T-cell (primary cell): ENCODE data around the gene KCND1. TPM values are rescaled to one million over a fixed set of nuclear protein-coding genes. Genes with fewer than 3 reads are reported as not detected.

Experiments
- total RNA-seq, 35 experiments: library from RNA in 6 of 35; stranded (reverse) in 6 of 35; fragments of 120-200 nt in 1 of 35; gene quantifications; one replicate each; pipeline versions ENCODE4 v1.2.1 to v1.2.4 and lab custom pipeline; 2013 to 2026

KCND1 gene
- total RNA-seq, 5 donors from 2014 or later (not counting 1 experiment from before 2014, with no cell fraction given): 0.85 to 3.7 (median 2.6) TPM

Other genes with a start within 250 kb of the KCND1 start
- not detected for gene GLOD5, start 210.1 kb downstream of the KCND1 start, total RNA-seq
- under 1 TPM; 0.23 to 0.64 (median 0.43) TPM for gene GATA1, start 185.3 kb downstream of the KCND1 start, total RNA-seq
- 100 to 1,000 TPM; 106 to 121 (median 113) TPM for gene HDAC6, start 169.8 kb downstream of the KCND1 start, total RNA-seq
- not detected for gene ERAS, start 145.3 kb downstream of the KCND1 start, total RNA-seq
- gene PCSK1N, start 136.2 kb downstream of the KCND1 start, total RNA-seq: 10 to 100 TPM in 2 of 5 donors, 1 to 10 TPM in 3; 5.0 to 11.4 (median 9.1) TPM
- gene TIMM17B, start 74.1 kb downstream of the KCND1 start, total RNA-seq: 10 to 100 TPM; 40.5 to 52.1 (median 49.3) TPM
- 10 to 100 TPM; 62.5 to 79.5 (median 73.9) TPM for gene PQBP1, start 73.9 kb downstream of the KCND1 start, total RNA-seq
- gene SLC35A2, start 60.2 kb downstream of the KCND1 start, total RNA-seq: 10 to 100 TPM; 14.2 to 35.1 (median 16.2) TPM
- gene PIM2, start 52.8 kb downstream of the KCND1 start, total RNA-seq: 100 to 1,000 TPM; 152 to 325 (median 160) TPM
- gene OTUD5, start 14.2 kb downstream of the KCND1 start, total RNA-seq: 10 to 100 TPM; 87.2 to 92.5 (median 89.7) TPM
- gene GRIPAP1, start 30.4 kb upstream of the KCND1 start, total RNA-seq: 100 to 1,000 TPM in 3 of 5 donors, 10 to 100 TPM in 2; 85.2 to 123 (median 104) TPM
- 10 to 100 TPM; 34.3 to 38.8 (median 35.6) TPM for gene TFE3, start 71.5 kb upstream of the KCND1 start, total RNA-seq
- 10 to 100 TPM in 2 of 5 donors, 1 to 10 TPM in 3; 8.5 to 14.9 (median 9.1) TPM for gene CCDC120, start 87.2 kb upstream of the KCND1 start, total RNA-seq
- 10 to 100 TPM; 17.5 to 34.5 (median 34.0) TPM for gene PRAF2, start 102.2 kb upstream of the KCND1 start, total RNA-seq
- gene WDR45, start 108.0 kb upstream of the KCND1 start, total RNA-seq: 100 to 1,000 TPM in 3 of 5 donors, 10 to 100 TPM in 2; 66.2 to 134 (median 112) TPM
- 10 to 100 TPM; 16.5 to 25.9 (median 23.1) TPM for gene GPKOW, start 151.9 kb upstream of the KCND1 start, total RNA-seq
- gene MAGIX, start 190.9 kb upstream of the KCND1 start, total RNA-seq: 1 to 10 TPM in 3 of 5 donors, under 1 TPM in 2; 0.56 to 1.9 (median 1.6) TPM
- 100 to 1,000 TPM in 4 of 5 donors, 10 to 100 TPM in 1; 85.2 to 241 (median 207) TPM for gene PLP2, start 200.1 kb upstream of the KCND1 start, total RNA-seq
- 10 to 100 TPM in 3 of 5 donors, 1 to 10 TPM in 2; 5.5 to 15.4 (median 12.6) TPM for gene PRICKLE3, start 214.5 kb upstream of the KCND1 start, total RNA-seq
- under 1 TPM; 0.53 to 0.89 (median 0.70) TPM for gene SYP, start 228.3 kb upstream of the KCND1 start, total RNA-seq